PC-3 (cell line): ENCODE data around the gene DMRT1. TPM values are rescaled to one million over a fixed set of nuclear protein-coding genes. Genes with fewer than 3 reads are reported as not detected.

Experiments
- ATAC-seq: fragments of 200-7000 bp; cut with Tn5 transposase; 2 replicates; pipeline ENCODE4 v1.9.1; 2020; ENCODE audit warnings: mild to moderate bottlenecking, moderate library complexity
- BruUV-seq: library from RNA; stranded (reverse); fragments of 400-500 nt; replicated peaks from 2 replicates; lab custom pipeline; 2021; lab: Mats Ljungman, UMichigan
- CTCF ChIA-PET: fragments of 300-600 bp; sonication (Branson Sonifier 250); formaldehyde crosslinking; loops from one replicate; lab custom pipeline; 2022; ENCODE audit warnings: antibody characterized with exemption; lab: Charles Lee
- POLR2A ChIA-PET: fragments of 300-600 bp; sonication (Branson Sonifier 250); formaldehyde crosslinking; loops from one replicate; lab custom pipeline; 2022; ENCODE audit warnings: antibody characterized with exemption; ENCODE audit not compliant: unreplicated experiment; lab: Charles Lee
- DNase-seq: peaks from one replicate; pipeline ENCODE4 v3.0.0-alpha.2; 2015
- H2AFZ ChIP-seq: fragments of 300-600 bp; sonication (generic); 2 replicates; pipeline ENCODE4 v1.6.0; 2016; ENCODE audit warnings: antibody characterized with exemption, low read length
- H3F3A ChIP-seq: fragments of 300-600 bp; sonication (generic); one replicate; pipeline ENCODE4 v1.6.0; 2017; ENCODE audit warnings: antibody characterized with exemption, low read length, control low read depth, mild to moderate bottlenecking; ENCODE audit not compliant: unreplicated experiment
- H3K27ac ChIP-seq: fragments of 300-600 bp; sonication (generic); 2 replicates; pipeline ENCODE4 v1.5.1; 2016; ENCODE audit warnings: mild to moderate bottlenecking, low read length
- H3K27me3 ChIP-seq: fragments of 300-600 bp; sonication (generic); 2 replicates; pipeline ENCODE4 v1.6.1; 2016; ENCODE audit warnings: low read length, mixed read lengths
- H3K36me3 ChIP-seq: fragments of 300-600 bp; sonication (generic); 2 replicates; pipeline ENCODE4 v1.6.1; 2016; ENCODE audit warnings: low read depth, mixed run types, low read length, mixed read lengths
- H3K4me1 ChIP-seq: fragments of 300-600 bp; sonication (generic); 2 replicates; pipeline ENCODE4 v1.5.1; 2016; ENCODE audit warnings: low read length; ENCODE audit not compliant: insufficient read depth
- H3K4me2 ChIP-seq: fragments of 300-600 bp; sonication (generic); 2 replicates; pipeline ENCODE4 v1.6.0; 2016; ENCODE audit warnings: low read length
- H3K4me3 ChIP-seq: fragments of 300-600 bp; sonication (generic); 2 replicates; pipeline ENCODE4 v1.5.1; 2016; ENCODE audit warnings: mild to moderate bottlenecking, low read length, mixed read lengths
- H3K79me2 ChIP-seq: fragments of 300-600 bp; sonication (generic); 2 replicates; pipeline ENCODE4 v1.6.1; 2017; ENCODE audit warnings: low read length, mixed read lengths
- H3K9ac ChIP-seq: fragments of 300-600 bp; sonication (generic); 2 replicates; pipeline ENCODE4 v1.6.0; 2016; ENCODE audit warnings: mild to moderate bottlenecking, low read length
- H3K9me2 ChIP-seq: fragments of 300-600 bp; sonication (generic); replicated peaks from 2 replicates; pipeline ENCODE4 v1.6.1; 2016; ENCODE audit warnings: mixed run types, low read length, mixed read lengths
- H3K9me3 ChIP-seq: fragments of 300-600 bp; sonication (generic); 2 replicates; pipeline ENCODE4 v1.6.1; 2016; ENCODE audit warnings: low read length, mixed read lengths
- H4K20me1 ChIP-seq: fragments of 300-600 bp; sonication (generic); 2 replicates; pipeline ENCODE4 v1.6.1; 2016; ENCODE audit warnings: low read length, mixed read lengths
- CTCF ChIP-seq: fragments of 300-600 bp; sonication (generic); conservative IDR thresholded peaks from 2 replicates; pipeline ENCODE4 v1.5.1; 2017; ENCODE audit warnings: antibody characterized with exemption, low read depth, mild to moderate bottlenecking, low read length
- EZH2 ChIP-seq: fragments of 300-600 bp; sonication (generic); IDR thresholded peaks from one replicate; pipeline ENCODE4 v1.6.1; 2017; ENCODE audit warnings: antibody characterized with exemption, mild to moderate bottlenecking, low read length; ENCODE audit not compliant: unreplicated experiment
- EZH2phosphoT487 ChIP-seq: fragments of 300-600 bp; sonication (generic); IDR thresholded peaks from 2 replicates; pipeline ENCODE4 v1.6.1; 2018; ENCODE audit warnings: mild to moderate bottlenecking, antibody characterized with exemption, low read length, borderline replicate concordance
- intact Hi-C: fragments of 100-400 bp; cut with micrococcal nuclease; formaldehyde crosslinking; loops from 2 replicates; pipeline ENCODE4 v1.9.0; 2023
- total RNA-seq: library from RNA; depleted of rRNA; stranded (reverse); fragments of >200 nt; gene quantifications from 2 replicates; pipeline ENCODE4 v1.2.3, GENCODE V29; 2014

DMRT1 gene
- total RNA-seq, 1 experiment from 2014 or later = 0.04 TPM

GRCh38 chr9:926976-927375, 85.5 kb downstream of the DMRT1 start:
- Histone ChIP-seq H3K4me1 (no peaks in the 10 kb centered on the region), H2AFZ (no peak overlapping the region), H3K36me3 (no peaks in the 10 kb centered on the region), H4K20me1 (no peaks in the 10 kb centered on the region), H3K27me3 (peaks cover 4% of the 10 kb centered on the region; the same call in 1 of the 2 replicates), H3K9ac (no peak overlapping the region), H3K4me3 (no peak overlapping the region), H3K79me2 (no peaks in the 10 kb centered on the region), H3K9me3 (no peaks in the 10 kb centered on the region), H3K4me2 (no peak overlapping the region), H3K9me2 (no peaks in the 10 kb centered on the region), H3F3A (no peaks in the 10 kb centered on the region), H3K27ac (no peak overlapping the region)
- no TSS peak for BruUV-seq
- intact Hi-C loops = no loop called here
- POLR2A ChIA-PET = no interaction called here
- TF ChIP-seq EZH2phosphoT487 = no peak
- no peak for TF ChIP-seq EZH2
- no peak for TF ChIP-seq CTCF
- no peak for ATAC-seq
- no peak for DNase-seq
- CTCF ChIA-PET = no interaction called here

- Histone ChIP-seq H3K79me2 (no peaks in the 10 kb centered on the region), H2AFZ (no peak overlapping the region), H4K20me1 (no peaks in the 10 kb centered on the region), H3F3A (no peaks in the 10 kb centered on the region), H3K36me3 (no peaks in the 10 kb centered on the region), H3K9me3 (no peaks in the 10 kb centered on the region), H3K9ac (no peak overlapping the region), H3K4me2 (no peak overlapping the region), H3K27me3 (peaks cover 1% of the 10 kb centered on the region; the same call in 1 of the 2 replicates), H3K4me1 (no peaks in the 10 kb centered on the region), H3K9me2 (no peaks in the 10 kb centered on the region), H3K27ac (no peak overlapping the region), H3K4me3 (no peak overlapping the region)
- CTCF ChIA-PET = interaction anchor here (0.6 kb wide), 1 partner anchor 41 kb away, joined by 6 read pairs; no protein-coding TSS in a partner anchor
- DNase-seq = peak; percentile 47
- intact Hi-C loops = no loop called here
- BruUV-seq = no TSS peak
- ATAC-seq = peak; percentile 49
- POLR2A ChIA-PET = no interaction called here
- no peak for TF ChIP-seq EZH2
- TF ChIP-seq CTCF = peak; percentile 62
- no peak for TF ChIP-seq EZH2phosphoT487
Observed at GRCh38 chr9:928363-929042, 87.0 kb downstream of the DMRT1 start.

- H3K4me3 ChIP-seq = no peak overlapping the region
- no peak overlapping the region for H2AFZ ChIP-seq
- H3F3A ChIP-seq = no peaks in the 10 kb centered on the region
- no peaks in the 10 kb centered on the region for H3K36me3 ChIP-seq
- H3K79me2 ChIP-seq = no peaks in the 10 kb centered on the region
- CTCF ChIA-PET = no interaction called here
- no TSS peak for BruUV-seq
- DNase-seq = no peak
- no peaks in the 10 kb centered on the region for H3K9me2 ChIP-seq
- TF ChIP-seq EZH2phosphoT487 = no peak
- TF ChIP-seq CTCF = no peak
- no peak for TF ChIP-seq EZH2
- H3K27ac ChIP-seq = no peak overlapping the region
- H3K4me2 ChIP-seq = no peak overlapping the region
- POLR2A ChIA-PET = no interaction called here
- no peaks in the 10 kb centered on the region for H3K9me3 ChIP-seq
- no peak for ATAC-seq
- H3K9ac ChIP-seq = no peak overlapping the region
- no peaks in the 10 kb centered on the region for H3K4me1 ChIP-seq
- intact Hi-C loops = no loop called here
- peaks cover 10% of the 10 kb centered on the region; the same call in 1 of the 2 replicates for H3K27me3 ChIP-seq
- H4K20me1 ChIP-seq = no peaks in the 10 kb centered on the region
Observed at GRCh38 chr9:929719-930118, 88.2 kb downstream of the DMRT1 start.
